ENCODE measurements around the gene GPA33.

DNA sequence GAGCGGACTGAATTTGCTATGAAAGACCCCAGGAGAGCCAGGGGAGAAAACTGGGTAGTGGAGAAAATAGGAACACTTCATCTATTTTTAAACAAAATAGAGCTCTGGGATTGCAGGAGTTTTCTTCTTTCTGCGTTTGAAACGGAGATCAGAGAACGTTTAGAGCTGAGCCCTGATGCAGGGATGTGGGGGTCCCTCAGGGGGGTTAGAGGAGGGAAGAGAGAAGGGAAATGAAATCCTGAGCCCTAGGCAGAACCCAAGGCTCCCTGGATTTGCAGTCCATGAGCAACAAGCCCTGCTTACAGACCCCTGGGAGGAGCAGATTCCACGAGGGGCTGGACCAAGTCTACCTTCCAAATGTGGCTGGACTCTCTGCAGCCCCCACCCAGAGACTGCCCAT is 25.5 kb upstream of the GPA33 start:
- TF ChIP-seq, protein P1, sequence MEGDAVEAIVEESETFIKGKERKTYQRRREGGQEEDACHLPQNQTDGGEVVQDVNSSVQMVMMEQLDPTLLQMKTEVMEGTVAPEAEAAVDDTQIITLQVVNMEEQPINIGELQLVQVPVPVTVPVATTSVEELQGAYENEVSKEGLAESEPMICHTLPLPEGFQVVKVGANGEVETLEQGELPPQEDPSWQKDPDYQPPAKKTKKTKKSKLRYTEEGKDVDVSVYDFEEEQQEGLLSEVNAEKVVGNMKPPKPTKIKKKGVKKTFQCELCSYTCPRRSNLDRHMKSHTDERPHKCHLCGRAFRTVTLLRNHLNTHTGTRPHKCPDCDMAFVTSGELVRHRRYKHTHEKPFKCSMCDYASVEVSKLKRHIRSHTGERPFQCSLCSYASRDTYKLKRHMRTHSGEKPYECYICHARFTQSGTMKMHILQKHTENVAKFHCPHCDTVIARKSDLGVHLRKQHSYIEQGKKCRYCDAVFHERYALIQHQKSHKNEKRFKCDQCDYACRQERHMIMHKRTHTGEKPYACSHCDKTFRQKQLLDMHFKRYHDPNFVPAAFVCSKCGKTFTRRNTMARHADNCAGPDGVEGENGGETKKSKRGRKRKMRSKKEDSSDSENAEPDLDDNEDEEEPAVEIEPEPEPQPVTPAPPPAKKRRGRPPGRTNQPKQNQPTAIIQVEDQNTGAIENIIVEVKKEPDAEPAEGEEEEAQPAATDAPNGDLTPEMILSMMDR (IDR thresholded peaks at IDR 0.05), result no peak
- no peak for TF ChIP-seq POLR2A (IDR thresholded peaks at IDR 0.05)
